Amygdala (tissue), 56 donors: Measurements from ENCODE around the gene FIBCD1.

ENCODE experiments used
- DNase-seq, 56 donors: peaks; one replicate each; lab custom pipeline; 2025; lab: John Stamatoyannopoulos, UW

Gene FIBCD1

GRCh38 chr9:130927338-130927737 lies 11.7 kb downstream of the FIBCD1 start:
- no peak for DNase-seq

GRCh38 chr9:130925050-130925678 lies 13.9 kb downstream of the FIBCD1 start:
- DNase-seq = no peak

- no peak for DNase-seq
These were observed 14.6 kb downstream of the FIBCD1 start for GRCh38 chr9:130924448-130924788.

DNA sequence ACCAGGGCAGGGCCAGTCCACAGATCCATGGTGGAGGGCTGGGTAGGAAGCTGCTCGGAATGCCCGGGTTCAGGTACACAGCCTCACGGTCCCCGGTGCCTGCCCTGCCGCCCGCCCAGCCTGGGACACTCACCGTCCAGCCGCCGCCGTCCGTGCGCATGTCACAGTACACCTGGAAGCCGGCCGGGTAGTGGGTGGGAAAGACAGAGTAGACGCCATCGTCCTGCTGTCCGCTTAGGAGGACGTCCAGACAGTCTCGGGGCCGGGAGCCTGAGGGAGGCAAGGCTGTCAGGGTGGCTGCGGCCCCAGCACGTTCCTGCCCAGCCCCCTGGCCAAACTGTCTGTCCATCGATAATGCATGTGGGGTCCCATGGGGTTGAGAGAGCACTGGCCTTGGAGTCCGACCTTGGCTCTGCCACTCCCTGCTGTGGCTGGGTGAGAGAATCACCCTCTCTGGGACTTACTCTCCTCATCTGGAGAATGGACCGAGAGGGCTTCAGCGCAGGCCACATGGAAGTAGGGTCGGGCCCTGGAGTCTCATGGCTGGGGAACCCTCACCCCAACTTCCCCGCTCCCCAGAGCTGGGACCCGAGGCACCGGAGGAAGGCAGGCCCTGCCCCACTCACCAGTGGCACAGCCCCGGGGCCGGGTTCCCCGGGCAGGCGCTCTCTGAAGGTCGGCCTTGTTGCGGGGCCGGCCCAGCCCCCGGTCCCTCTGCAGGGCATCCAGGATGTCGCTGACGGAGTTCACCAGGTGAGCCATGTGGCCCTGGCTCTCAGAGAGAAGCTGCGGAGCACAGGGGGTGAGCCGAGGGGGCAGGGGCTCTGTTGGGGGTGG lies 15.2 kb downstream of the FIBCD1 start:
- DNase-seq = no peak

GRCh38 chr9:130922893-130923610 lies 16.0 kb downstream of the FIBCD1 start:
- no peak for DNase-seq

DNA sequence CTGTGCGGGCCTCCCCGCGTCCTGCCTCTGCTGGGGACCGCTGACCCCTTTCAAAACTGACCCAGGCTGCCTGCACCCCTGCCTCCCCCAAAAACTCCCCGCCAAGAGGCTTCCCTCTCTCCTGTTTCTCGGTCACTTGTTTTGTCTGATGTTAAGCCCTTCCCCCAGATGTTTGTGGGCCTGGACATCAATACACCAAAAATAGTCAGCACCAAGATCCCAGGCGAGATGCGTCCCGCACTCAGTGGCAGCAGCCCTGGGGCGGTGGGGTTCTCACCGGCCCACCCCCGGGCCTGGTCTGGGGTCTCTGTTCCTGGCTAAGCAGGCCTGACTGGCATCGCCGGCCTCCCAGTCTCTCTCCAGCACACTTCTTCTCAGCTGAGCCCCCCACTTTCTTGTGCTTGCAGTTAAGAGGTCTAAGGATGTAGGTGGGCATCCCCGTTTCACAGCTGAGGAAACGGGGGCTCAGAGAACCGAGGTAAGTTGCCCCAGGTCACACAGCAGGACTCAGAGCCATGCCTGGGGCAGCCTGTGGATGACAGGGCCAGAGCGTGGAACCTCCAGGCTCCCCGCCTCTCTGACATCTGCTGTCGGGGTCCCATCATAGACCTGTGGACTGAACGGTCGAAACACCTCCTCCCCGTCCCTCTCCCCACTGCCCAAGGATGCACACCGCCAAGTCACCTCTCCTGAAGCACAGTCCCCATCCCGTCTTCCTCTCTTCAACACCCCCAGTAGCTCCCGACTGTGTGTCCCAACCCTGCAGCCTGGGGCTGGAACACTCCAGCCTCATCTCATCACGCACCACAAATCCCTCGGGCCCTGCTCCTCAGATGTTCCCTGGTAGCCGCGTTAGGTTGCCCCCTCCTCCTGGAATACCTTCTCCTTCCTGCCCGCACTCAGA lies 16.8 kb downstream of the FIBCD1 start:
- no peak for DNase-seq

DNA sequence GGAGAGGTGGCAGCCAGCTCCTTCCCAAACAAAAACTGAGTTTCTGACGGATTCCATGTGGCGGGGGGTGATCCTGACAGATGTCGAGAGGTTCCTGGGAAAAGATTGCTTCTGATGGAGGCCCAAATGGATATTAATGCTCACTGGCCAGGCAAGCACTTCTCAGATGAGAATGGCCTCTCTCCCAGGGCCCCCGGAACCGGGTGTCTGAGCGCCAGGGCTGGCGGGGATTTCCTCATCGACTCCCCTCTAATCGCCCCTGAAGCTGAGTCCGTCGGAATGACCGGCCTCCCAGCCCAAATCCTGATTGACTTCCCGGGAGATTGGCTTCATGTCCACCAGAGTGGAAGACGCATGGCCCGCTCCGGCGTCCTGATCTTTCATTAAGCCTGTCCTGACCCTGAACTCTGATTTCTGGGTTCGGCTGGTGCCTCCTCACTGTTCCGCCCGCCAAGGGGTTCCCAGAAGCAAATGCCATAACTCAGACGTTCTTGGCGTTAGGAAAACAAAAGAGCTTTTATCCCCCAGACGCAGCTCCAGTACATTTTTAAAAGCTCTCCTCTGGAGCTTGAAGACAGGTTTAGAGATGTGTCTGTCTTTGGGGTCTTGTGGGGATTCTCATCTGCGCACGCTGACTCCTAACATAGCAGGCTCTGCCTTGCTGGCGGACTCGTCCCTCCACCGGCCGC lies 17.6 kb downstream of the FIBCD1 start:
- DNase-seq = no peak

GRCh38 chr9:130920762-130921299 lies 18.2 kb downstream of the FIBCD1 start:
- no peak for DNase-seq

DNA sequence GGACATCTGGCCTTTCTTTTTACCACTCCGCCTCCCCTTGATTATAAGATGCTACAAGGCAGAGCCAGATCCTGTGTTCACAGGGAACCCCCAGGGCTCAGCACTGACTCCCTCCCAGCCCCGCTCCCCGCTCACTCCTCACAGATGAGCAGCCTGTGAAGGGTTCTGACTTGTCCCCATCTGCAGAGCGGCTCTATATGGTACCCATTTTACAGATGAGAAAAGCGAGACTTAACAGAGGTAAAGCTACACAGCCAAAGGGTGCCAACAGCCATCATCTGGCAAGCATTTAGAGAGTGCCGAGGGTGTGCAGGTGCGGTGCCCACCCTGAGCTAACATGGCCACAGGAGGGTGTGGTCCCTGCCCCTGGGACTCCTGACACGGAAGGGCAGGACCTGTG lies 18.8 kb downstream of the FIBCD1 start:
- no peak for DNase-seq

GRCh38 chr9:130919559-130920145 lies 19.4 kb downstream of the FIBCD1 start:
- DNase-seq = no peak

DNA sequence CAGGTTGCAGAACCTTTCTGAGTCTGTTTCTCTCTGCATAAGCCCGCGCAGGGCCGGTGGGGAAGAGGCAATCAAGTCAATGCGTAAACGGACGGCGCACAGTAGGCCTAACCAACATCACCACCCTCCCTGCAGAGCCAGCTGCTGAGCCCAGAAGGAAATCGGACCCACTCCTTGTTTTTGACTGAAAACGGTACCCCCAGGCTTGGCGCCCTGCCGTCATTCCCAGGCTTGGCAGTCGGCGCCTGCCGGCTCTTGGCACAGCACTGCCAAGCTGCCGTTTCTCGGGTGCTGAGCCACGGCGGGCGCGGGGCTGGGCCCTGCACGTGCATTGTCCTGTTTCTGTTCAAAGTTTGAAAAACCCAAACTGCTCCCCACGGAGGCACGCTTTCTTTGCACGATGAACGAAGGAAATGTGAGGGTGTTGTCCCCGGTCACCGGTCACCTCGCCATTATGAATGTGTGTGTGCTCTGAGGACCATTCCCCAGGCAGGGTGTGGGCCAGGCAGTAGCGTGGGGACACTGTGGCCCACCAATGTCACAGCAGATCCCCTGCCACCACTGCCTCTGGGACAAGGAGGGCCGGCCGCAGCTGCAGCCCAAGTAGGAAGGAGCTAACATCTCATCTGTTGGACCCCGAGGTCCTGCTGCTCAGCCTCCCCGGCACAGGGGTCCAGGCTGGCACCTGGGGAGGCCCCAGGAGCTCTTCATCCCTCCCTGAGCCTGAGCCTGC lies 20.1 kb downstream of the FIBCD1 start:
- DNase-seq = peak in 39 of 56 donors; percentile 12 to 83 (median 47)

DNA sequence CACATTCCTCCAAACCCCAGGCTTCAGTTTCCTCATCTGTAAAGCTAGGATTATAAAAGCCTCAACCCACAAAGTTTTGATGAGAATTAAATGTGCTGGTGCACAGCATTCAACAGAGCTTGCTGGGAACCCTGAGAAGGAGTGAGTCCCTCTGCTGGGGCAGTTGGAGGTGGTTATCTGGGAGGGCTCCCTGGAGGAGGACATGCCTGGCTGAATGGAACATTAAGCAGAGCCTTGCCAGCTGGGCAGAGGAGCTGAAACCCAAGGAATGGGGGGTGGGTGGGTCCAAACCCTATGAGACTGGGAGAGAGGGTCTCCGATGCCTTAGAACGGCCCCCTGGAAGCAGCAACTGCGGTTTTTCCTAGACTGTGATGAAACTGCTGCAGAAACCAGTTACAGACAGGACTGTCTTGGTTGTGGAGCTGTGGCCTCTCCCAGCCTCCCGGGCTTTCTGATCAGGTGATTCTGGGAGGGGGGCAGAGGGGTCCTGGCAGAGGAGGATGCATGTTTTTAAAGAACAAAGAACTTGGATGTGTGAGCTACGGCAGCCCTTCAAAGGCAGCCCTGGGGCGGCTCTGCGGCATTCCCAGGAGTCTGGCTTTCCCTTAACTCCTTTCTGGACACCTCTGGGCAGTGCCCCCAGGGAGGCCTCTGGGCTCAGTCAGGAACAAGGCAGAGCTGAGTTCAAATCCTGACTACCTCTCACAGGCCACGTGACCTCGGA lies 20.8 kb downstream of the FIBCD1 start:
- DNase-seq = no peak

GRCh38 chr9:130917168-130917960 lies 21.7 kb downstream of the FIBCD1 start:
- no peak for DNase-seq

GRCh38 chr9:130915096-130915447 lies 24.0 kb downstream of the FIBCD1 start:
- DNase-seq = no peak

DNA sequence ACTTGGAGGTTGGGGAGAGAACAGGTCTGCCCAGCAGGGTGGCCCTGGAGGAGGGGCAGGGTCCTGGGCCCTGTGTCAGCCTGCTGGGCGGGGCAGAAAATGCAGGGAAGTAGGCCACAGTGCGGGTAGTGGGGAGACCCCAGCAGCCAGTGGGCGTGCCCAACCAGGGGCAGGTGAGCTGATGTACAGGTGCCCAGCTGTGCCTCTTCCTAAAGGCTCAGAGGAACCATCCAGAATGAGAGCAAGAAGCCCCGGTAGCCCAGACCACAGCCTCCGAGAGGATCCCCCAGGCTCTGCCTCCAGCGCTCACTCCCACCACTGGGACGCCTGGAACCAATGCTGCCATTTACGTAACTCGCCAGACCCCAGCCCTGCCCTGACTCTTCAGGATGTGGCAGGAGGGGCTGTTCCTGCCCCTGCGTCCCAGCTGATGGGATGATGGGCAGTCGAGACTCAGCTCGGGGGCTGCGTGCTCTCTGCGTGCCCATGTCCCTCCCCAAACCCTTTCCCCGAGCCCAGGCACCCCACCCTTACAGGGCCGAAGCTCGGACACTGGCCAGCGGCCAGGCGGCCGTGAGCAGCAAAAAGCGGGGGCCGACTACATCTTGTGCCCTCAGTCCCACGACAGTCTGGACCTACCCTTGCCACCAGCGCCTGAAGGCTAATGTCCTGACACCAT lies 24.5 kb downstream of the FIBCD1 start:
- no peak for DNase-seq

DNA sequence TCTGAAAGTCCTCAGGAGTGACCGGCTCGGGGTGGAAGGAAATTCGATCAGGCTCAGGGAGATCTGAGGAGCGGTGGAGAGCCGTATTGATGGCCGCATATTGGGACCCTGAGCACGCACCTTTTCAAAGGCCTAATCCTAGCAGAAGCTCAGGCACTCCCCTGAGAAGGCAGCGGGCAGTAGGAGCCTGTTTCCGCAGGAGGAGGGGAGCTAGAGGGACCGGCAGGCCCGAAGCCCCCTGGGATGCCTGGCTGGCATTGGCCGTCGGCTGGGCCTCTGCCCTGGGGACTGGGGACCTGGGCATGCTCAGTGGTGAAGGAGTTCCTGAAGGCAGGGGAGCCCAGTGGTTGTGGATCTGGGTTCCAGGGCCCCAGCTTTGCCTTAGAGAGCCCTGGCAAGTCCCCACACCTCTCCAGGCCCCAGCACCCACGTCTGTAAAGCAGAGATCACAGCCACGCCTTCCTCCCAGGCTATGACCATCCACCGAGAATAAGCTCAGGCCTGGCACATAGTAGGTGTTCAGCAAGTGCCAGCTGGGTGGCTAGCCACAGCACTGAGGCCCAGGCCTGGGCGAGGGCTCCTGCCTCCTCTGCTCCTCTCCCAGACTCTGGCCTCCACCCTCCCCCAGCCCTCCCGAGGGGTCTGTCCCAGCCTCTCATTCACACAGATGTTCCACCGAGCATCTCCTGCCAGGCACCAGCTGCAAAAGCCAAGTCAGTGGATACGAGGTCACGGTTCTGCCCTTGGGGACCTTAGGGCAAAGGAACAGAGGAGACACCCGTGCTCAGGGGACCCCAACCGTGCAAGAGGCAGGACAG lies 25.2 kb downstream of the FIBCD1 start:
- no peak for DNase-seq
